CD4-positive, alpha-beta T cell treated with Interferon alpha-2 for 1 hour (primary cell): Measurements from ENCODE around the gene UCP1.
A peak's percentile ranks its signal among the peaks of the same experiment; 100 is the strongest.
"Not testable (repeated sequence)": the region's sequence is repeated elsewhere in the genome, so short reads cannot be mapped to it uniquely, and the experiment has no call there.

Experiments used
- DNase-seq, 2 donors: peaks; one replicate each; pipeline ENCODE4 v3.0.0-alpha.2; 2020 to 2022

UCP1 gene

GRCh38 chr4:140533951-140534480 lies 34.7 kb downstream of the UCP1 start:
- DNase-seq = no peak

GRCh38 chr4:140529434-140529833 lies 39.3 kb downstream of the UCP1 start:
- DNase-seq = no peak

- DNase-seq = peak; percentile 98
Observed at GRCh38 chr4:140523857-140524742, 44.7 kb downstream of the UCP1 start, which contains the start of gene ELMOD2. ELMOD2 (plus strand) TSS chr4:140524168; CDS start chr4:140525429, 1,261 bp downstream.

- DNase-seq = peak in 1 of 2 donors; percentile 1
Observed at GRCh38 chr4:140523370-140523856, 45.3 kb downstream of the UCP1 start.

GRCh38 chr4:140515423-140515822 lies 53.3 kb downstream of the UCP1 start:
- no peak for DNase-seq

- DNase-seq = not testable (repeated sequence)
Observed at GRCh38 chr4:140513765-140514164, 55.0 kb downstream of the UCP1 start.
